Stimulated activated memory B cell treated with anti-CD40 and anti-IgM and Interleukin-4, amounts not matched to agents 10 μg/mL and 1 μg/mL and 100 μg/mL, for 72 hours (primary cell): ENCODE measurements around the gene DRAP1.
"Not testable (repeated sequence)": the region's sequence is repeated elsewhere in the genome, so short reads cannot be mapped to it uniquely, and the experiment has no call there.

Experiments
- ATAC-seq: fragments of 150-1000 bp; cut with Tn5 transposase; 2 replicates; pipeline ENCODE4 v1.10.0; 2021
- H3K27ac Mint-ChIP-seq: one replicate; pipeline ENCODE4 v1.8.0; 2022; ENCODE audit warnings: mild to moderate bottlenecking, mixed read lengths
- H3K27me3 Mint-ChIP-seq: one replicate; pipeline ENCODE4 v1.8.0; 2022; ENCODE audit warnings: mixed read lengths
- H3K36me3 Mint-ChIP-seq: one replicate; pipeline ENCODE4 v1.8.0; 2022; ENCODE audit warnings: mixed read lengths
- H3K4me1 Mint-ChIP-seq: one replicate; pipeline ENCODE4 v1.8.0; 2022; ENCODE audit warnings: mixed read lengths
- H3K4me3 Mint-ChIP-seq: one replicate; pipeline ENCODE4 v1.8.0; 2022; ENCODE audit warnings: mild to moderate bottlenecking, moderate library complexity, mixed read lengths
- H3K9me3 Mint-ChIP-seq: one replicate; pipeline ENCODE4 v1.8.0; 2022; ENCODE audit warnings: mixed read lengths

DRAP1 gene

DNA sequence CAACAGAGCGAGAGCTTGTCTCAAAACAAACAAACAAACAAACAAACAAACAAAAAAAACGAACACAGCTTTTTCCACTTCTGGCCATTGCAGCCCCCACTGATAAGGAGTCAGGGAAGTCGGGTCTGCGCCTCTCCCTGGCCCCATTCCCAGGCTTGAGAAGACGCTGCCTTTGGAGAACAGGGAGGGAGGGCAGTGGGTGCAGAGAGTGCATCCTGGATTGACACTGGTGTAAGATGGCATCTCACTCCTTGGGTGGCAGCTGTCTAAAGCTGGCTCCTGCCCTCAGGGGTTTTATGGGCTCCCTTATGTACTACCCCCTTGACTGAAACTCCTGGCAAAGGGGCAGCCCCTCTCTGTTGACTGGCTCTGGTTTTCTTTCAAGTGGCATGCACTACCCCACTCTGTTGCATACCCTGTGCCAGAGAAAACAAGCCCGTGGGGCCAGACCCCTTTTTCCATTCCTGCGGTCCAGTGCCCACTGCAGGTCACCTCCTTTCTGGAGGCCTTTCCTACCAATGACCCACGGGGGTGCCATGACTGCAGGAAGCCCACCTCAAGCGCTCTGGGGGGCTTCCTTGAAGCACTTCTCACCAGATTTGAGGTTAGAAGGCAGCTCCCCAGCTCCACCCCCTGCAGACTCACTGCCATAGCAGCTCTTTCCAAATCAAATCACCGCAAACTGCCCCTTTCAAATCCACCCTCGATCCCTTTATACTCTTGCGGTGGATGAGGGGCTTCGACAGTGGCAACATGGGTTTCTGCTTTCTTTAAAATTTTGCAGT is 12.7 kb downstream of the DRAP1 start:
- Mint-ChIP-seq H3K36me3 (no peaks in the 10 kb centered on the region), H3K9me3 (no peaks in the 10 kb centered on the region), H3K4me3 (no peak overlapping the region), H3K27ac (no peak overlapping the region), H3K4me1 (peaks cover 23% of the 10 kb centered on the region), H3K27me3 (peaks cover 3% of the 10 kb centered on the region)
- ATAC-seq: no peak

DNA sequence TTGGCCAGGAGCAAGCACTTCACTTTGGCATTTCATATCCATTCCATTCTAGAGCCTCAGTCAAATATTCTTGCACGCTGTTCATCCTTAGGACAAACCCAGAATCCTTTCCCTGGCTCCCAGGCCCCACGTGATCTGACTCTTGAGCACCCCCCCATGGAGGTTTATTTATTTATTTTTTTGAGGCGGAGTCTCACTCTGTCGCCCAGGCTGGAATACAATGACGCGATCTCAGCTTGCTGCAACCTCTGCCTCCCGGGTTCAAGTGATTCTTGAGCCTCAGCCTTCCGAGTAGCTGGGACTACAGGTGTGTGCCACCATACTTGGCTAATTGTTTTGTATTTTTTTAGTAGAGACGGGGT is 13.3 kb downstream of the DRAP1 start:
- no peak for ATAC-seq
- H3K4me3 Mint-ChIP-seq: no peak overlapping the region
- H3K9me3 Mint-ChIP-seq: no peaks in the 10 kb centered on the region
- H3K27me3 Mint-ChIP-seq: peaks cover 9% of the 10 kb centered on the region
- no peak overlapping the region for H3K27ac Mint-ChIP-seq
- peaks cover 22% of the 10 kb centered on the region for H3K4me1 Mint-ChIP-seq
- no peaks in the 10 kb centered on the region for H3K36me3 Mint-ChIP-seq

GRCh38 chr11:65934014-65934413 is 14.8 kb downstream of the DRAP1 start:
- peaks cover 12% of the 10 kb centered on the region for H3K27me3 Mint-ChIP-seq
- H3K4me3 Mint-ChIP-seq: no peak overlapping the region
- H3K27ac Mint-ChIP-seq: no peak overlapping the region
- H3K4me1 Mint-ChIP-seq: peaks cover 7% of the 10 kb centered on the region
- no peaks in the 10 kb centered on the region for H3K36me3 Mint-ChIP-seq
- no peak for ATAC-seq
- no peaks in the 10 kb centered on the region for H3K9me3 Mint-ChIP-seq

GRCh38 chr11:65937766-65938165 is 18.5 kb downstream of the DRAP1 start:
- H3K4me1 Mint-ChIP-seq: peaks cover 16% of the 10 kb centered on the region
- peaks cover 12% of the 10 kb centered on the region for H3K27me3 Mint-ChIP-seq
- H3K4me3 Mint-ChIP-seq: no peak overlapping the region
- no peaks in the 10 kb centered on the region for H3K9me3 Mint-ChIP-seq
- no peaks in the 10 kb centered on the region for H3K36me3 Mint-ChIP-seq
- no peak overlapping the region for H3K27ac Mint-ChIP-seq
- ATAC-seq: no peak

GRCh38 chr11:65941720-65942310 is 22.6 kb downstream of the DRAP1 start:
- Mint-ChIP-seq H3K4me1 (peaks cover 16% of the 10 kb centered on the region), H3K36me3 (no peaks in the 10 kb centered on the region), H3K27ac (peak overlapping the region; percentile 41), H3K9me3 (no peaks in the 10 kb centered on the region), H3K4me3 (peak overlapping the region; percentile 1), H3K27me3 (peaks cover 10% of the 10 kb centered on the region)
- no peak for ATAC-seq

GRCh38 chr11:65942531-65942930 is 23.3 kb downstream of the DRAP1 start:
- Mint-ChIP-seq H3K36me3 (no peaks in the 10 kb centered on the region), H3K27ac (no peak overlapping the region), H3K4me3 (no peak overlapping the region), H3K9me3 (no peaks in the 10 kb centered on the region), H3K4me1 (peaks cover 12% of the 10 kb centered on the region), H3K27me3 (peaks cover 3% of the 10 kb centered on the region)
- ATAC-seq: no peak

DNA sequence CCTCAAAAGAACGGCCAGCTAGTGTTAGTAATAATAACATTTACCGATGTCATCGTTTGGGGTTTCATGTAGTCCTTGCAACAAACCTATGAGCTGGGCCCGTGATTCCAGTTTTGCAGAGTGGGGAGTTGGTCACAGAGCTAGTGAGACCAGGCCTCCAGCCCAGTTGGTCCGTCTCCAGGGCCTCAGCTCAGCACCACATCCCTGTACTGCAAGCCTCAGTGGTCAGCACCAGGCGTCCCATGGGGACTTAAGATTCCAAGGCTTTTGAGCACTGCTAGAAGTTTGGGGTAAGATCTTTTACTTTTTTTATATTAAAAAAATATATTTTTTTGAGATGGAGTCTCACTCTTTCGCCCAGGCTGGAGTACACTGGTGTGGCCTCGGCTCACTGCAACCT is 25.0 kb downstream of the DRAP1 start:
- peaks cover 12% of the 10 kb centered on the region for H3K4me1 Mint-ChIP-seq
- H3K27me3 Mint-ChIP-seq: no peaks in the 10 kb centered on the region
- ATAC-seq: no peak
- no peaks in the 10 kb centered on the region for H3K36me3 Mint-ChIP-seq
- no peak overlapping the region for H3K27ac Mint-ChIP-seq
- no peak overlapping the region for H3K4me3 Mint-ChIP-seq
- no peaks in the 10 kb centered on the region for H3K9me3 Mint-ChIP-seq

DNA sequence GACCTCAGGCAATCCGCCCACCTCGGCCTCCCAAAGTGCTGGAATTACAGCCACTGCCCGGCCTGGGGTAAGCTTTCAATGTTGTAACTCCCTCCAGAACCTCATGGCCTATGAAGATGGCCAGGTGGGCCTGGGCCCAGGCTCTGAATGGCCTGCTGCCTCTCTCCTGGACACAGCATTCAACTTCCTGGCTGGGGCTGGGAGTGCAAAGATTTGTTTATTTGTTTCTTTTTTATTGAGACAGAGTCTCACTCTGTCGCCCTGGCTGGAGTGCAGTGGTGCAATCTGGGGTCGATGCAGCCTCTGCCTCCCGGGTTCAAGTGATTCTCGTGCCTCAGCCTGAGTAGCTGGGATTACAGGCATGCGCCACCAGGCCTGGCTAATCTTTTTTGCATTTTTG is 25.5 kb downstream of the DRAP1 start:
- no peak overlapping the region for H3K4me3 Mint-ChIP-seq

GRCh38 chr11:65945430-65945911 is 26.2 kb downstream of the DRAP1 start, which contains the start of gene TSGA10IP:
TSGA10IP (plus strand) TSS chr11:65945480; CDS start chr11:65945676, 196 bp downstream.
- Mint-ChIP-seq H3K4me1 (peaks cover 12% of the 10 kb centered on the region), H3K4me3 (no peak within 1 kb of the TSS), H3K27ac (no peak within 1 kb of the TSS), H3K27me3 (no peaks in the 10 kb centered on the region), H3K36me3 (no peaks in the 10 kb centered on the region), H3K9me3 (no peaks in the 10 kb centered on the region)
- ATAC-seq: no peak

More for the DNA sequence above, 25.5 kb downstream of the DRAP1 start:
- peaks cover 12% of the 10 kb centered on the region for H3K4me1 Mint-ChIP-seq
- no peaks in the 10 kb centered on the region for H3K9me3 Mint-ChIP-seq
- no peaks in the 10 kb centered on the region for H3K27me3 Mint-ChIP-seq
- H3K27ac Mint-ChIP-seq: no peak overlapping the region
- no peaks in the 10 kb centered on the region for H3K36me3 Mint-ChIP-seq
- no peak for ATAC-seq

GRCh38 chr11:65945941-65946558 is 26.8 kb downstream of the DRAP1 start:
- Mint-ChIP-seq H3K4me1 (peaks cover 8% of the 10 kb centered on the region), H3K36me3 (no peaks in the 10 kb centered on the region), H3K27me3 (no peaks in the 10 kb centered on the region), H3K9me3 (no peaks in the 10 kb centered on the region), H3K27ac (no peak overlapping the region), H3K4me3 (no peak overlapping the region)
- no peak for ATAC-seq

DNA sequence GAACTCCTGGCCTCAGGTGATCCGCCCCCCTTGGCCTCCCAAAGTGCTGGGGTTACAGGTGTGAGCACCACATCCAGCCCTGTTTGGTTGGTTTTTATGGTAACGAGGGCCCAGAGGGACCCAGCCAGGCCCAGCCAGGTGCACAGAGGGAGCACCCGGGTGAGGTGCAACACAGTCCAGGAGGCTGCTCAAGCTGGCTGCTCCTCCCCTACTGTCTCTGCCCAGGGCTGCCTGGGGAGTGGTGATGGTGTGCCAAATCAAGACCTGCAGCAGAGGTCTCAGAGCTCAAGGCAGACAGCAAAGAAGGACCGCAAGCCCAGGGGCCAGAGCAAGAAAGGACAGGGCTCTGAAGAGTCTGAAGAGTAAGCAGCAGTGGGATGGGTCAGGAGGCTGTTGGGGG is 27.4 kb downstream of the DRAP1 start:
- Mint-ChIP-seq H3K9me3 (no peaks in the 10 kb centered on the region), H3K4me1 (peaks cover 2% of the 10 kb centered on the region), H3K27ac (no peak overlapping the region), H3K36me3 (no peaks in the 10 kb centered on the region), H3K4me3 (no peak overlapping the region), H3K27me3 (no peaks in the 10 kb centered on the region)
- no peak for ATAC-seq

DNA sequence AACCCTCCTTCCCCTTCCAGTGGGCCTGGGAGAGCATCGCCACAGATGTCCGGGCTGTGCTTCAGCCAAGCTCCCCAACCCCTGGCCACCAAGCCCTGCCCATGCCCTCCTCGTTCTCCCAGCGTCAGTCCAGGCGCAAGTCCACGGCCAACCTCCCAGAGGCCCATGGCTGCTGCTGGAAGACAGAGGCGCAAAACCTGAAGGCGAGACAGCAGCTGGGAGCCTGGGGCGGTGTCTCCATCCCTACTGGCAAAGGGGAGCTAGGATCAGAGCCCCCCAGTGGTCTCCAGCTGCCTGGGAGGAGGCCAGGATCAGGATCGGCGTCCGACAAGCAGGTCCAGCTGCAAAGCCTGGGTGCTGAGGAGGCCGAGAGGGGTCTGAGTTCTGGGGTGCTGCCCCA is 27.9 kb downstream of the DRAP1 start:
- no peak for ATAC-seq
- Mint-ChIP-seq H3K4me3 (no peak overlapping the region), H3K4me1 (no peaks in the 10 kb centered on the region), H3K9me3 (no peaks in the 10 kb centered on the region), H3K27me3 (no peaks in the 10 kb centered on the region), H3K36me3 (no peaks in the 10 kb centered on the region), H3K27ac (no peak overlapping the region)

- no peak overlapping the region for H3K4me3 Mint-ChIP-seq
- ATAC-seq: no peak
- no peaks in the 10 kb centered on the region for H3K36me3 Mint-ChIP-seq
- H3K4me1 Mint-ChIP-seq: no peaks in the 10 kb centered on the region
- H3K9me3 Mint-ChIP-seq: no peaks in the 10 kb centered on the region
- no peaks in the 10 kb centered on the region for H3K27me3 Mint-ChIP-seq
- no peak overlapping the region for H3K27ac Mint-ChIP-seq
Measured at GRCh38 chr11:65947603-65948125, 28.4 kb downstream of the DRAP1 start.

DNA sequence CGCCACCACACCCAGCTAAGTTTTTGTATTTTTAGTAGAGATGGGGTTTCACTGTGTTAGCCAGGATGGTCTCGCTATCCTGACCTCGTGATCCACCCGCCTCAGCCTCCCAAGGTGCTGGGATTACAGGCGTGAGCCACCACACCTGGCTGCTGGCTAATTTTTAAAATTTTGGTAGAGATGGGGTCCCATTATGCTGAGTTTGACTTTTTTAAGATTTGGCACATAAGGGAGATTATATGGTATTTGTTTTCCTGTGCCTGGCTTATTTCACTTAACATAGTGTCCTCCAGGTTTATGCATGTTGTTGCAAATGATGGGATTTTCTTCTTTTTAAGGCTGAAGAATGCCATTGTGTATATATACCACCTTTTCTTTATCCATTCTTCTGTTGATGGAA is 31.5 kb downstream of the DRAP1 start:
- not testable (repeated sequence) for ATAC-seq, H3K36me3 Mint-ChIP-seq, H3K4me1 Mint-ChIP-seq, H3K27ac Mint-ChIP-seq, H3K27me3 Mint-ChIP-seq, H3K4me3 Mint-ChIP-seq, H3K9me3 Mint-ChIP-seq

DNA sequence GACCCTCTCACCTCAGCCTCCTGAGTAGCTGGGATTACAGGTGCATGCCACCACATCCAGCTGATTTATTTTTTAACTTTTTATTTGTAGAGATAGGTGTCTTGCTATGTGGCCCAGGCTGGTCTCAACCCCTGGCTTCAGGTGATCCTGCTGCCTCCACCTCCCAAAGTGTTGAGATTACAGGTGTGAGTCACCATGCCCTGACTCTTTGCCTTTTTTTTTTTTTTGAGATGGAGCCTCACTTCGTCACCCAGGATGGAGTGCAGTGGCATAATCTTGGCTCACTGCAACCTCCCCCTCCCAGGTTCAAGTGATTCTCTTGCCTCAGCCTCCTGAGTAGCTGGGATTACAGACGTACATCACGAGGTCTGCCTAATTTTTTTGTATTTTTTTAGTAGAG is 32.4 kb downstream of the DRAP1 start:
- H3K27ac Mint-ChIP-seq, H3K9me3 Mint-ChIP-seq, ATAC-seq, H3K36me3 Mint-ChIP-seq, H3K27me3 Mint-ChIP-seq, H3K4me1 Mint-ChIP-seq, H3K4me3 Mint-ChIP-seq: not testable (repeated sequence)
